Activated naive CD8-positive, alpha-beta T cell treated with anti-CD3 and anti-CD28 coated beads for 36 hours (primary cell): ENCODE measurements around the gene FAM216A. TPM values are rescaled to one million over a fixed set of nuclear protein-coding genes. Genes with fewer than 3 reads are reported as not detected.
"Not testable (repeated sequence)": the region's sequence is repeated elsewhere in the genome, so short reads cannot be mapped to it uniquely, and the experiment has no call there.

Source experiments
- DNase-seq: peaks from one replicate; pipeline ENCODE4 v3.0.0; 2021
- H3K27ac Mint-ChIP-seq: one replicate; pipeline ENCODE4 v1.8.0; 2022; ENCODE audit warnings: mild to moderate bottlenecking, moderate library complexity, mixed read lengths
- H3K27me3 Mint-ChIP-seq: one replicate; pipeline ENCODE4 v1.8.0; 2022; ENCODE audit warnings: mild to moderate bottlenecking, mixed read lengths
- H3K36me3 Mint-ChIP-seq: one replicate; pipeline ENCODE4 v1.8.0; 2021; ENCODE audit warnings: mild to moderate bottlenecking, mixed read lengths
- H3K4me1 Mint-ChIP-seq: one replicate; pipeline ENCODE4 v1.8.0; 2021; ENCODE audit warnings: mixed read lengths
- H3K4me3 Mint-ChIP-seq: one replicate; pipeline ENCODE4 v1.8.0; 2022; ENCODE audit warnings: mild to moderate bottlenecking, moderate library complexity, mixed read lengths
- H3K9me3 Mint-ChIP-seq: one replicate; pipeline ENCODE4 v1.8.0; 2022; ENCODE audit warnings: mixed read lengths
- total RNA-seq, 2 experiments: library from RNA; stranded (reverse); gene quantifications; one replicate each; pipeline ENCODE4 v1.2.3, GENCODE V29; 2021

FAM216A gene
- total RNA-seq, 2 experiments from 2014 or later, result 64.8 to 66.0 TPM

- H3K36me3 Mint-ChIP-seq, H3K4me3 Mint-ChIP-seq, DNase-seq, H3K9me3 Mint-ChIP-seq, H3K27me3 Mint-ChIP-seq, H3K27ac Mint-ChIP-seq, H3K4me1 Mint-ChIP-seq: not testable (repeated sequence)
These were observed 49.4 kb downstream of the FAM216A start for GRCh38 chr12:110518014-110518413.

DNA sequence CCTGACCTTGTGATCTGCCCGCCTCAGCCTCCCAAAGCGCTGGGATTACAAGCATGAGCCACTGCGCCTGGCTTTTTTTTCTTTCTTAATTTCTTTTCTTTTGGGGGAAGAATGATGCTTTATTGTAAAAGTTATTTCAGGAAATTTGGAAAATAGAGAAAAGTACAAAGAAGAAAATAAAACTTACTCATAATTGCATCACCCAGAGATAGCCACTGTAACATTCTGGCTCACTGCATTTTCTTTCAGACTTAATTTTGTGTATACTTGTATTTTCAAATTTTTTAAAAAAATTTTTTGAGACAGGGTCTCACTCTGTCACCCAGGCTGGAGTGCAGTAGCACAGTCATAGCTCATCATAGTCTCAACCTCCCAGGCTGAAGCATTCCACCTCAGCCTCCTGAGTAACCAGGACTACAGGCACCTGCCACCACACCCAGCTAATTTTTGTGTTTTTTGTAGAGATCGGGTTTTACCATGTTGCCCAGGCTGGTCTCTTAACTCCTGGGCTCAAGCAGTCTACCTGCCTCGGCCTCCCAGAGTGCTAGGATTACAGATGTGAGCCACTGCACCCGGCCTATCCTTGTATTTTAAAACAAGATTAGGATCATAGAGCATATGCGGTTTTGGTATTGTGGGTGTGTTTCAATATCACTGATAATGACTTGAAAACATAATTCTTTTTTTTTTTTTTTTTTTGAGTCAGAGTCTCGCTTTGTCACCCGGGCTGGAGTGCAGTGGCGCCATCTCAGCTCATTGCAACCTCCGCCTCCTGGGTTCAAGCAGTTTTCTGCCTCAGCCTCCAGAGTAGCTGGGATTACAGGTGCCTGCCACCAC, 52.4 kb downstream of the FAM216A start:
- not testable (repeated sequence) for H3K27me3 Mint-ChIP-seq, H3K36me3 Mint-ChIP-seq, DNase-seq, H3K4me1 Mint-ChIP-seq, H3K27ac Mint-ChIP-seq, H3K9me3 Mint-ChIP-seq, H3K4me3 Mint-ChIP-seq

DNA sequence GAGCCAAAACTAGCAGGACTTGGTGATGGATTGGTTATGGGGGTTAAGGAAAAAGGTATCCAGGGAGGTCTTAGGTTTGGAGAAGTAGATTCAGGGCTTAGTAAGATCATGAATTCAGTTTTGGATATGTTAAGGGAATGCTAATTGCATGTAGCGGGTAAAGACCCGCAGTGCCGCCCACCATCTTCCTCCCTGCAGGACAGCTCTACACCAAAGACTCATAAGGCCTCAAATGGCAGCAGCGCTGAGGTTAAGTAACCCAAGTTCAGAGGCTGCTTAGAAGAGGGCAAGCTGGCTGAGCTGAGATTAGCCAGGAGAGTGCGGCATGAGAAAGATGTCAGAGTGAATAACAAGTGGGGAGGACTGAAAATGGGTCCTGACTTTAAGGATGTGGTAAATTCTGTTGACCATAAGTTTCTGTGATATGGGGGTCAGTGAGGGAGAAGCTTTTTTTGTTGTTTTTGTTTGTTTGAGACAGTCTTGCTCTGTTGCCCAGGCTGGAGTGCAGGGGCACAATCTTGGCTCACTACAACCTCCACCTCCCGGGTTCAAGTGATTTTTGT, 59.7 kb downstream of the FAM216A start:
- Mint-ChIP-seq H3K9me3 (peaks cover 5% of the 10 kb centered on the region), H3K36me3 (peaks cover 42% of the 10 kb centered on the region), H3K4me1 (peaks cover 26% of the 10 kb centered on the region), H3K27ac (no peak overlapping the region), H3K4me3 (no peak overlapping the region), H3K27me3 (no peaks in the 10 kb centered on the region)
- no peak for DNase-seq

- H3K27me3 Mint-ChIP-seq, result no peaks in the 10 kb centered on the region
These were observed 61.9 kb downstream of the FAM216A start for GRCh38 chr12:110530511-110530910.

GRCh38 chr12:110531741-110532333, 63.2 kb downstream of the FAM216A start:
- Mint-ChIP-seq H3K36me3 (peaks cover 59% of the 10 kb centered on the region), H3K4me1 (peaks cover 45% of the 10 kb centered on the region), H3K4me3 (peak overlapping the region; percentile 15), H3K9me3 (peaks cover 5% of the 10 kb centered on the region), H3K27ac (peak overlapping the region; percentile 81), H3K27me3 (no peaks in the 10 kb centered on the region)
- no peak for DNase-seq

More at GRCh38 chr12:110530511-110530910, 61.9 kb downstream of the FAM216A start:
- H3K4me1 Mint-ChIP-seq, result peaks cover 39% of the 10 kb centered on the region
- no peak for DNase-seq
- peaks cover 54% of the 10 kb centered on the region for H3K36me3 Mint-ChIP-seq
- no peak overlapping the region for H3K27ac Mint-ChIP-seq
- H3K4me3 Mint-ChIP-seq, result no peak overlapping the region
- H3K9me3 Mint-ChIP-seq, result peaks cover 5% of the 10 kb centered on the region

DNA sequence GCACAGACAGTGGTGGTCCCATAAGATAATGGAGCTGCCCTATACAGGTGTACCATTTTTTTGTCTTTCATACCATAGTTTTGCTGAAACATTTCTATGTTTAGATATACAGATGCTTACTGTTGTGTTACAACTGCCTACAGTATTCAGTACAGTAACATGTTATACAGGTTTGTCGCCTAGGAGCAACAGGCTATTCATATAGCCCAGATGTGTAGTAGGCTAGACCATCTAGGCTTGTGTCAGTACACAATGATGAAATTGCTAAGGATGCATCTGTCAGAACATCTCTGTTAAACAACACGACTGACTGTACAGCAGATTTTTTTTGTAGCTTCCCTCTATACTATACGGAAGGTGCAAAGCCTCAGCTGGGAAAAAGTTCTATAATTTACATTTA, 64.0 kb downstream of the FAM216A start:
- no peak overlapping the region for H3K27ac Mint-ChIP-seq
- peaks cover 59% of the 10 kb centered on the region for H3K36me3 Mint-ChIP-seq
- no peak overlapping the region for H3K4me3 Mint-ChIP-seq
- H3K4me1 Mint-ChIP-seq, result peaks cover 49% of the 10 kb centered on the region
- no peak for DNase-seq
- peaks cover 5% of the 10 kb centered on the region for H3K9me3 Mint-ChIP-seq
- no peaks in the 10 kb centered on the region for H3K27me3 Mint-ChIP-seq

GRCh38 chr12:110533607-110534006, 65.0 kb downstream of the FAM216A start:
- DNase-seq, result no peak
- H3K9me3 Mint-ChIP-seq, result peaks cover 5% of the 10 kb centered on the region
- H3K27me3 Mint-ChIP-seq, result no peaks in the 10 kb centered on the region
- no peak overlapping the region for H3K27ac Mint-ChIP-seq
- H3K4me1 Mint-ChIP-seq, result peaks cover 54% of the 10 kb centered on the region
- H3K4me3 Mint-ChIP-seq, result no peak overlapping the region
- H3K36me3 Mint-ChIP-seq, result peaks cover 55% of the 10 kb centered on the region

GRCh38 chr12:110534811-110535210, 66.2 kb downstream of the FAM216A start:
- no peak overlapping the region for H3K4me3 Mint-ChIP-seq
- H3K9me3 Mint-ChIP-seq, result peaks cover 2% of the 10 kb centered on the region
- H3K4me1 Mint-ChIP-seq, result peaks cover 55% of the 10 kb centered on the region
- H3K36me3 Mint-ChIP-seq, result peaks cover 49% of the 10 kb centered on the region
- no peaks in the 10 kb centered on the region for H3K27me3 Mint-ChIP-seq
- DNase-seq, result no peak
- peak overlapping the region; percentile 45 for H3K27ac Mint-ChIP-seq

GRCh38 chr12:110536834-110537604, 68.4 kb downstream of the FAM216A start:
- Mint-ChIP-seq H3K27ac (peak overlapping the region; percentile 7), H3K36me3 (peaks cover 35% of the 10 kb centered on the region), H3K4me3 (no peak overlapping the region), H3K4me1 (peaks cover 48% of the 10 kb centered on the region), H3K9me3 (no peaks in the 10 kb centered on the region), H3K27me3 (no peaks in the 10 kb centered on the region)
- DNase-seq, result no peak

- Mint-ChIP-seq H3K9me3 (no peaks in the 10 kb centered on the region), H3K36me3 (peaks cover 38% of the 10 kb centered on the region), H3K4me1 (peaks cover 45% of the 10 kb centered on the region), H3K27ac (peak overlapping the region; percentile 35), H3K27me3 (no peaks in the 10 kb centered on the region), H3K4me3 (no peak overlapping the region)
- DNase-seq, result no peak
These were observed 69.2 kb downstream of the FAM216A start for GRCh38 chr12:110537605-110538409.

DNA sequence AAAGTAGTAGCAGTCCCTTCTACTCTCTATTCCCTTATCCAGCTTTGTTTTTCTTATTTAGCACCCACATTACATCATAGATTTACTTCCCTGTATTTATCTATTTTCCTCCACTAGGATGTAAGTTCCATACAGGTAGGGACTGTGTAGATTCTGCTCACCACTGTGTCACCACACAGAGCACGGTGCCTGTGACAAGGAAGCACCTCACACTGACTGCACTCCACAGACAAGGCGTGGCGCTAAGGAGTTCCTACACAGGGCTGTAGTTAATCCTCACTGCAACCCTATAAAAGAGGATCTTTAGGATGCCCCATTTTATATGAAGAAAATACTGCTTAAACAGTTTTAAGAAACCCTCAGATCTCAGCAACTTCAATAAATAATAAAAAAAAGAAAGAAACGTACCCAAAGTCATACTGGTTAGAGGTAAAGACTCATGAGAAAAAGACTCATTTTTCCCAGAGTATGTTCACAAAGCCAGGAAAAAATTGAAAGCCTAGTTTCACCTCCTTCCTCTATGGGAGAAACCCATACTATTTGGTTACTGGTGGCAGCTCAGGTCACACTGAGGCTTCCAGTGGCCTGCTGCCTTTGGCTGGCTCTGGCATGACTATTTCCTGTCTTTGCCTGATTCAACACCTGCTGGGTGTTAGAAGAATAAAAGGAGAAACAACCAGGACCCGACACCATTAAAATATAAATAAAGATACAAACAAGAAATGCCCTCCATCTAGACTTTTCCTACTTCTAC, 70.4 kb downstream of the FAM216A start:
- Mint-ChIP-seq H3K4me3 (no peak overlapping the region), H3K9me3 (no peaks in the 10 kb centered on the region), H3K4me1 (peaks cover 49% of the 10 kb centered on the region), H3K36me3 (peaks cover 41% of the 10 kb centered on the region), H3K27ac (peak overlapping the region; percentile 6), H3K27me3 (no peaks in the 10 kb centered on the region)
- no peak for DNase-seq
